Adrenal gland (tissue), 5 donors: Measurements from ENCODE around the gene ANO10.

Source experiments
- CTCF ChIP-seq, 6 experiments: fragments of 450-650 bp in 4 of 6; fragments of 200-600 bp in 2 of 6; sonication (generic) in 1 of 6; IDR thresholded peaks; 1 replicate in 5 of 6; 2 replicates in 1 of 6; pipeline versions ENCODE4 v1.5.1 to v1.8.0; 2016 to 2021; ENCODE audit warnings: antibody characterized with exemption in 6 of 6, mild to moderate bottlenecking in 2 of 6, moderate library complexity in 1 of 6
- POLR2A ChIP-seq, 2 donors: fragments of 450-650 bp; IDR thresholded peaks; one replicate each; pipeline ENCODE4 v1.6.1; 2017; ENCODE audit warnings: antibody characterized with exemption in 2 of 2, mild to moderate bottlenecking in 2 of 2, moderate library complexity in 1 of 2
- donor health status: DM: no; HTN: no; CAD: no.

GRCh38 chr3:43525941-43526607, 95.7 kb downstream of the ANO10 start:
- TF ChIP-seq CTCF (IDR thresholded peaks at IDR 0.05): no peak
- TF ChIP-seq POLR2A (IDR thresholded peaks at IDR 0.05): no peak
